Mesothelial cell of epicardium (in vitro differentiated cells): ENCODE data around the gene HPCAL1. TPM values are rescaled to one million over a fixed set of nuclear protein-coding genes. Genes with fewer than 3 reads are reported as not detected.

ENCODE experiments used
- DNase-seq, 2 experiments: peaks; one replicate each; pipeline ENCODE4 v3.0.0; 2021; ENCODE audit warnings: low spot score in 2 of 2; ENCODE audit not compliant: unreplicated experiment in 2 of 2
- H3K27ac Mint-ChIP-seq: 2 replicates; pipeline ENCODE4 v1.8.0; 2021; ENCODE audit warnings: mixed read lengths
- H3K27me3 Mint-ChIP-seq: 2 replicates; pipeline ENCODE4 v1.8.0; 2021; ENCODE audit warnings: low read depth, mixed read lengths
- H3K36me3 Mint-ChIP-seq: 2 replicates; pipeline ENCODE4 v1.8.0; 2021; ENCODE audit warnings: mixed read lengths
- H3K4me1 Mint-ChIP-seq: 2 replicates; pipeline ENCODE4 v1.8.0; 2021; ENCODE audit warnings: mixed read lengths
- H3K4me3 Mint-ChIP-seq: 2 replicates; pipeline ENCODE4 v1.8.0; 2021; ENCODE audit warnings: mild to moderate bottlenecking, moderate library complexity, mixed read lengths
- H3K9me3 Mint-ChIP-seq: 2 replicates; pipeline ENCODE4 v1.8.0; 2021; ENCODE audit warnings: mixed read lengths
- total RNA-seq: library from RNA; stranded (reverse); gene quantifications from 3 replicates; pipeline ENCODE4 v1.2.1, GENCODE V29; 2021
- TF ChIP-seq, protein P1 (sequence below): fragments of 200-600 bp; sonication (generic); IDR thresholded peaks from one replicate; pipeline ENCODE4 v1.5.0; 2021; ENCODE audit warnings: antibody characterized with exemption; ENCODE audit not compliant: unreplicated experiment

Gene HPCAL1
- total RNA-seq, 1 donor from 2014 or later, result 17.5 TPM

DNA sequence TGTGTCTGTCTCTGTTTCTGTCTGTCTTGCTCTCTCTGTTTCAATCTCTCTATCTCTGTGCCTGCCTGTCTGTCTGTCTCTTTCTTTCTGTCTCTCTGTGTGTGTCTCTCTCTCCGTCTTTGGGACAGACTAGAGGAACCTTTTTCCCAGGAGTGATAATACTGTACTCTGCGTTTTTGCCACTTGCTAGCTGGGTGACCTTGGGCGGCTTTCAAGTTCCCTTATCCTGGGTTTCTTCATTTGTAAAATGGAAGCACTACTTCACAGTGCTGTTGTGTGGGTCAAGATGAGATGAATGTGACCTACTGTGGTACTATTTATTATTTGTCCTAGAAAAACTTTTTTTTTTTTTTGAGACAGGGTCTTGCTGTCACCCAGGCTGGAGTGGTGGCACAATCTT is 42.4 kb downstream of the HPCAL1 start:
- no peaks in the 10 kb centered on the region for H3K9me3 Mint-ChIP-seq
- no peak overlapping the region for H3K27ac Mint-ChIP-seq
- H3K36me3 Mint-ChIP-seq, result no peaks in the 10 kb centered on the region
- peaks cover 19% of the 10 kb centered on the region for H3K4me1 Mint-ChIP-seq
- no peak for DNase-seq
- H3K27me3 Mint-ChIP-seq, result no peaks in the 10 kb centered on the region
- TF ChIP-seq, protein P1, sequence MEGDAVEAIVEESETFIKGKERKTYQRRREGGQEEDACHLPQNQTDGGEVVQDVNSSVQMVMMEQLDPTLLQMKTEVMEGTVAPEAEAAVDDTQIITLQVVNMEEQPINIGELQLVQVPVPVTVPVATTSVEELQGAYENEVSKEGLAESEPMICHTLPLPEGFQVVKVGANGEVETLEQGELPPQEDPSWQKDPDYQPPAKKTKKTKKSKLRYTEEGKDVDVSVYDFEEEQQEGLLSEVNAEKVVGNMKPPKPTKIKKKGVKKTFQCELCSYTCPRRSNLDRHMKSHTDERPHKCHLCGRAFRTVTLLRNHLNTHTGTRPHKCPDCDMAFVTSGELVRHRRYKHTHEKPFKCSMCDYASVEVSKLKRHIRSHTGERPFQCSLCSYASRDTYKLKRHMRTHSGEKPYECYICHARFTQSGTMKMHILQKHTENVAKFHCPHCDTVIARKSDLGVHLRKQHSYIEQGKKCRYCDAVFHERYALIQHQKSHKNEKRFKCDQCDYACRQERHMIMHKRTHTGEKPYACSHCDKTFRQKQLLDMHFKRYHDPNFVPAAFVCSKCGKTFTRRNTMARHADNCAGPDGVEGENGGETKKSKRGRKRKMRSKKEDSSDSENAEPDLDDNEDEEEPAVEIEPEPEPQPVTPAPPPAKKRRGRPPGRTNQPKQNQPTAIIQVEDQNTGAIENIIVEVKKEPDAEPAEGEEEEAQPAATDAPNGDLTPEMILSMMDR, result no peak
- no peak overlapping the region for H3K4me3 Mint-ChIP-seq

DNA sequence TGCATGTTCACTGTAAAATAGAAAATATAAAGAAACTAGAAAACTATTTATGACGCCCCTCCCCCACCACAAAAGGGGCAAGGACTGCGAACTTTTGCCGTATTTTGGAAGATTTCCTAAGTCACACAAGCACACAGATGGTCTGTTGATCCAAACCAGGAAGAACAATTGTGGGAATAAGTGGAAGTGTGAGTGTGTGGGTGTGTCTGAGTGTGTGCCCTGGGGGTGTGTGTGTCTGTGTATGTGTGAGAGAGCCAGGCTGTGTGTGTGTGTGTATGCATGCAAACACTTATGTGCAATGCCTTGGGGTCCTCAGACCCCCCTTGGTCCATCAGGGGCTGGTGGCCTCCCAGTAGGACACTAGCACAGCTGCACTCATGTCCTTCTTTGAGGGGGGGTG is 43.1 kb downstream of the HPCAL1 start:
- no peak overlapping the region for H3K27ac Mint-ChIP-seq
- no peaks in the 10 kb centered on the region for H3K27me3 Mint-ChIP-seq
- no peak overlapping the region for H3K4me3 Mint-ChIP-seq
- no peaks in the 10 kb centered on the region for H3K9me3 Mint-ChIP-seq
- H3K36me3 Mint-ChIP-seq, result no peaks in the 10 kb centered on the region
- TF ChIP-seq, protein P1, result no peak
- DNase-seq, result no peak
- H3K4me1 Mint-ChIP-seq, result peaks cover 14% of the 10 kb centered on the region

- no peak overlapping the region for H3K4me3 Mint-ChIP-seq
- DNase-seq, result no peak
- no peaks in the 10 kb centered on the region for H3K27me3 Mint-ChIP-seq
- H3K36me3 Mint-ChIP-seq, result no peaks in the 10 kb centered on the region
- TF ChIP-seq, protein P1, result no peak
- no peaks in the 10 kb centered on the region for H3K9me3 Mint-ChIP-seq
- H3K4me1 Mint-ChIP-seq, result peaks cover 14% of the 10 kb centered on the region
- no peak overlapping the region for H3K27ac Mint-ChIP-seq
These were observed 44.3 kb downstream of the HPCAL1 start for GRCh38 chr2:10346929-10347561.

GRCh38 chr2:10347562-10347948 is 44.9 kb downstream of the HPCAL1 start:
- no peaks in the 10 kb centered on the region for H3K9me3 Mint-ChIP-seq
- DNase-seq, result no peak
- TF ChIP-seq, protein P1, result no peak
- no peak overlapping the region for H3K4me3 Mint-ChIP-seq
- H3K36me3 Mint-ChIP-seq, result no peaks in the 10 kb centered on the region
- no peak overlapping the region for H3K27ac Mint-ChIP-seq
- H3K4me1 Mint-ChIP-seq, result peaks cover 14% of the 10 kb centered on the region
- H3K27me3 Mint-ChIP-seq, result no peaks in the 10 kb centered on the region

DNA sequence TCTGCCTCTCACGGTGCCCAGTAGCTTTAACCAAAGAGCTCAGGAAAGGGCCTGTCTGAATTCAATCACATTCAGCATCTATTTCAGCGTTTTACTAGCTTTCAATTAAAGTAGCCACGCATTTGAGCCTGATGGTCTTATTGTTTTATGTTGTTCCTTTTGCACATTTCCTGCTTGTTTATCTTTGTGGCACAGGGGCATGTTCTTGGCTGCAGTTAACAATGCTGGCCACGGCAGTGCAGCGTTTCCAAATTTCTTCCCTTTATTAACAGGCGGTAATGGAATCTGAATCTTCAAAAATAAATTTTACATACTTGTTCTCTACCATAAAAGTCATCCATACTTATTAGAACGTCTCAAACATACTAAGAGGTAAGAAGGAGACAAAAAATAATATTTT is 46.2 kb downstream of the HPCAL1 start:
- Mint-ChIP-seq H3K27me3 (no peaks in the 10 kb centered on the region), H3K27ac (no peak overlapping the region), H3K4me1 (peaks cover 11% of the 10 kb centered on the region), H3K9me3 (no peaks in the 10 kb centered on the region), H3K4me3 (no peak overlapping the region), H3K36me3 (no peaks in the 10 kb centered on the region)
- DNase-seq, result no peak
- TF ChIP-seq, protein P1, result no peak

- Mint-ChIP-seq H3K27me3 (no peaks in the 10 kb centered on the region), H3K36me3 (no peaks in the 10 kb centered on the region), H3K9me3 (no peaks in the 10 kb centered on the region), H3K4me3 (no peak overlapping the region), H3K4me1 (peaks cover 4% of the 10 kb centered on the region), H3K27ac (no peak overlapping the region)
- no peak for DNase-seq
- TF ChIP-seq, protein P1, result no peak
These were observed 48.1 kb downstream of the HPCAL1 start for GRCh38 chr2:10350761-10351160.
